SK-N-SH treated with all-trans-retinoic acid at 6 μM for 48 hours (cell line): ENCODE results near the gene TUBGCP2.

Source experiments
- ATAC-seq: fragments of 200-7000 bp; cut with Tn5 transposase; 3 replicates; pipeline ENCODE4 v1.9.1; 2020; ENCODE audit warnings: mild to moderate bottlenecking, moderate library complexity
- ARNTL ChIP-seq: fragments of 450-650 bp; formaldehyde crosslinking; IDR thresholded peaks from 2 replicates; pipeline ENCODE4 v1.5.0; 2020; ENCODE audit warnings: low read depth, mild to moderate bottlenecking, moderate library complexity, borderline replicate concordance
- BACH2 ChIP-seq: fragments of 250-450 bp; sonication (Bioruptor Pico); IDR thresholded peaks from 2 replicates; pipeline ENCODE4 v1.9.0; 2021; ENCODE audit warnings: mild to moderate bottlenecking, borderline replicate concordance
- CSDC2 ChIP-seq: fragments of 250-450 bp; sonication (Bioruptor Pico); IDR thresholded peaks from 2 replicates; pipeline ENCODE4 v1.5.0; 2020; ENCODE audit warnings: mild to moderate bottlenecking, moderate library complexity
- ESRRG ChIP-seq: fragments of 250-450 bp; sonication (Bioruptor Pico); IDR thresholded peaks from 2 replicates; pipeline ENCODE4 v1.6.1; 2021; ENCODE audit warnings: mild to moderate bottlenecking
- GLIS3 ChIP-seq: fragments of 250-450 bp; sonication (Bioruptor Pico); IDR thresholded peaks from 2 replicates; pipeline ENCODE4 v1.5.0; 2020; ENCODE audit warnings: mild to moderate bottlenecking, moderate library complexity
- OSR1 ChIP-seq: fragments of 250-450 bp; sonication (Bioruptor Pico); IDR thresholded peaks from 2 replicates; pipeline ENCODE4 v1.8.0; 2022; ENCODE audit warnings: moderate library complexity, mild to moderate bottlenecking, inconsistent platforms
- PPARA ChIP-seq: fragments of 250-450 bp; sonication (Bioruptor Pico); IDR thresholded peaks from 2 replicates; pipeline ENCODE4 v1.5.0; 2020; ENCODE audit warnings: mild to moderate bottlenecking, borderline replicate concordance
- RARB ChIP-seq: fragments of 250-450 bp; sonication (Bioruptor Pico); IDR thresholded peaks from 2 replicates; pipeline ENCODE4 v1.8.0; 2021; ENCODE audit warnings: mild to moderate bottlenecking, moderate library complexity
- SNAI2 ChIP-seq: fragments of 250-450 bp; sonication (Bioruptor Pico); IDR thresholded peaks from 2 replicates; pipeline ENCODE4 v1.5.0; 2020; ENCODE audit warnings: mild to moderate bottlenecking, moderate library complexity
- TCF4 ChIP-seq: fragments of 250-450 bp; sonication (Bioruptor Pico); IDR thresholded peaks from 2 replicates; pipeline ENCODE4 v1.8.0; 2021; ENCODE audit warnings: mild to moderate bottlenecking, moderate library complexity, borderline replicate concordance
- ZC3H10 ChIP-seq: fragments of 250-450 bp; sonication (Bioruptor Pico); IDR thresholded peaks from 2 replicates; pipeline ENCODE4 v1.5.1; 2021; ENCODE audit warnings: mild to moderate bottlenecking, moderate library complexity
- ZFP3 ChIP-seq: fragments of 250-450 bp; sonication (Bioruptor Pico); IDR thresholded peaks from 2 replicates; pipeline ENCODE4 v1.5.0; 2020; ENCODE audit warnings: mild to moderate bottlenecking, moderate library complexity
- ZFP30 ChIP-seq: fragments of 450-650 bp; formaldehyde crosslinking; IDR thresholded peaks from 2 replicates; pipeline ENCODE4 v1.5.0; 2022; ENCODE audit warnings: mild to moderate bottlenecking, moderate library complexity
- ZNF565 ChIP-seq: fragments of 450-650 bp; formaldehyde crosslinking; conservative IDR thresholded peaks from 2 replicates; pipeline ENCODE4 v1.5.0; 2020; ENCODE audit warnings: low read depth, mild to moderate bottlenecking, moderate library complexity
- ZNF70 ChIP-seq: fragments of 450-650 bp; formaldehyde crosslinking; IDR thresholded peaks from 2 replicates; pipeline ENCODE4 v1.5.0; 2020; ENCODE audit warnings: mild to moderate bottlenecking, moderate library complexity
- ZNF8 ChIP-seq: fragments of 450-650 bp; formaldehyde crosslinking; IDR thresholded peaks from 2 replicates; pipeline ENCODE4 v1.5.0; 2020; ENCODE audit warnings: mild to moderate bottlenecking, moderate library complexity
- TF ChIP-seq, protein P1 (sequence below): fragments of 250-450 bp; sonication (Bioruptor Pico); IDR thresholded peaks from 2 replicates; pipeline ENCODE4 v1.5.1; 2021; ENCODE audit warnings: mild to moderate bottlenecking, moderate library complexity
- TF ChIP-seq, protein P2 (sequence below): fragments of 250-450 bp; sonication (Bioruptor Pico); IDR thresholded peaks from 2 replicates; pipeline ENCODE4 v1.8.0; 2020; ENCODE audit warnings: mild to moderate bottlenecking, moderate library complexity, borderline replicate concordance
- TF ChIP-seq, protein P3 (sequence below): fragments of 250-450 bp; sonication (Bioruptor Pico); IDR thresholded peaks from 2 replicates; pipeline ENCODE4 v1.5.1; 2020; ENCODE audit warnings: low read depth, mild to moderate bottlenecking, moderate library complexity
- TF ChIP-seq, protein P4 (sequence below): fragments of 250-450 bp; sonication (Bioruptor Pico); IDR thresholded peaks from 2 replicates; pipeline ENCODE4 v1.5.0; 2020; ENCODE audit warnings: mild to moderate bottlenecking, moderate library complexity
- TF ChIP-seq, protein P5 (sequence below): fragments of 250-450 bp; sonication (Bioruptor Pico); IDR thresholded peaks from 2 replicates; pipeline ENCODE4 v1.8.0; 2021; ENCODE audit warnings: low read depth, mild to moderate bottlenecking, moderate library complexity, borderline replicate concordance

Gene TUBGCP2

DNA sequence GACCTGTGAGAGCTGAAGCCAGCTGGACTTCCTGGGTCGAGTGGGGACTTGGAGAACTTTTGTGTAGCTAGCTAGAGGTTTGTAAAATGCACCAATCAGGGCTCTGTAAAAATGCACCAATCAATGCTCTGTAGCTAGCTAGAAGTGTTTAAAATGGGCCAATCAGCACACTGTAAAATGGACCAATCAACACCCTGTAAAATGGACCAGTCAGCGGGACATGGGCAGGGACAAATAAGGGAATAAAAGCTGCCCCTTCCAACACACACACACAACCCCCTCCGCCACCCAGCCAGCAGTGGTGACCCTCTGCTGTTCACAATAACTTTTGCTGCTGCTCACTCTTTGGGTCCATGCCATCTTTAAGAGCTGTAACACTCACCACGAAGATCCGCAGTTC, 7.2 kb upstream of the TUBGCP2 start:
- no peak for TF ChIP-seq PPARA
- no peak for ATAC-seq

DNA sequence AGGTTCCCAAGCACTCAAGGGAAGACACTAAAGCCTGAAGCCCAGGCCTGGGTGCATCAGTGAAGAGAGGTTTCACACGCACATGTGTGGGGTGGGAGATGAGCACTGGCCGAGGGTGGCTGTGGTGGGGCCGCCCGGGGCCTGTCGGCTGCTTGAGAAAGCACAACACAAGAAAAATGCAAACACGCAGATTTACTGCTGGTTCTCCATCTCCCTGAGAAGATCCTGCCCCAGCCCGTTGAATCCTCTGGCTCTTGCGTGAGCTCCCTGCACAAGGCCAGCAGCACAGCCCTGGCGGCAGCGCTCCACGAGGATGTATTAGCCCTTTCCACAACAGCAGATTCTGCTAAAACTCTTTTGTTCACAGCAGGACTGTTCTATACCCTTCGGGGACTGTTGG, 6.2 kb upstream of the TUBGCP2 start:
- no peak for TF ChIP-seq ZNF8 (CRISPR knock-in tag)
- TF ChIP-seq ZNF565 (CRISPR knock-in tag): no peak
- TF ChIP-seq, all 23 proteins: peak for 0
- ATAC-seq: no peak

GRCh38 chr10:133313192-133313591, 4.5 kb upstream of the TUBGCP2 start:
- TF ChIP-seq, protein P1, sequence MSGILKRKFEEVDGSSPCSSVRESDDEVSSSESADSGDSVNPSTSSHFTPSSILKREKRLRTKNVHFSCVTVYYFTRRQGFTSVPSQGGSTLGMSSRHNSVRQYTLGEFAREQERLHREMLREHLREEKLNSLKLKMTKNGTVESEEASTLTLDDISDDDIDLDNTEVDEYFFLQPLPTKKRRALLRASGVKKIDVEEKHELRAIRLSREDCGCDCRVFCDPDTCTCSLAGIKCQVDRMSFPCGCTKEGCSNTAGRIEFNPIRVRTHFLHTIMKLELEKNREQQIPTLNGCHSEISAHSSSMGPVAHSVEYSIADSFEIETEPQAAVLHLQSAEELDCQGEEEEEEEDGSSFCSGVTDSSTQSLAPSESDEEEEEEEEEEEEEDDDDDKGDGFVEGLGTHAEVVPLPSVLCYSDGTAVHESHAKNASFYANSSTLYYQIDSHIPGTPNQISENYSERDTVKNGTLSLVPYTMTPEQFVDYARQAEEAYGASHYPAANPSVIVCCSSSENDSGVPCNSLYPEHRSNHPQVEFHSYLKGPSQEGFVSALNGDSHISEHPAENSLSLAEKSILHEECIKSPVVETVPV (CRISPR knock-in tag): no peak
- TF ChIP-seq ESRRG (no peak), TCF4 (CRISPR knock-in tag) (no peak), GLIS3 (no peak), OSR1 (CRISPR knock-in tag) (no peak), ZFP3 (CRISPR knock-in tag) (no peak), RARB (CRISPR knock-in tag) (no peak), CSDC2 (CRISPR knock-in tag) (no peak), ZFP30 (CRISPR knock-in tag) (no peak), ZNF565 (CRISPR knock-in tag) (no peak), ZNF8 (CRISPR knock-in tag) (no peak), PPARA (no peak), SNAI2 (CRISPR knock-in tag) (no peak), BACH2 (CRISPR knock-in tag) (no peak)
- TF ChIP-seq, protein P2, sequence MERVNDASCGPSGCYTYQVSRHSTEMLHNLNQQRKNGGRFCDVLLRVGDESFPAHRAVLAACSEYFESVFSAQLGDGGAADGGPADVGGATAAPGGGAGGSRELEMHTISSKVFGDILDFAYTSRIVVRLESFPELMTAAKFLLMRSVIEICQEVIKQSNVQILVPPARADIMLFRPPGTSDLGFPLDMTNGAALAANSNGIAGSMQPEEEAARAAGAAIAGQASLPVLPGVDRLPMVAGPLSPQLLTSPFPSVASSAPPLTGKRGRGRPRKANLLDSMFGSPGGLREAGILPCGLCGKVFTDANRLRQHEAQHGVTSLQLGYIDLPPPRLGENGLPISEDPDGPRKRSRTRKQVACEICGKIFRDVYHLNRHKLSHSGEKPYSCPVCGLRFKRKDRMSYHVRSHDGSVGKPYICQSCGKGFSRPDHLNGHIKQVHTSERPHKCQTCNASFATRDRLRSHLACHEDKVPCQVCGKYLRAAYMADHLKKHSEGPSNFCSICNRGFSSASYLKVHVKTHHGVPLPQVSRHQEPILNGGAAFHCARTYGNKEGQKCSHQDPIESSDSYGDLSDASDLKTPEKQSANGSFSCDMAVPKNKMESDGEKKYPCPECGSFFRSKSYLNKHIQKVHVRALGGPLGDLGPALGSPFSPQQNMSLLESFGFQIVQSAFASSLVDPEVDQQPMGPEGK (CRISPR knock-in tag): no peak
- TF ChIP-seq, protein P3, sequence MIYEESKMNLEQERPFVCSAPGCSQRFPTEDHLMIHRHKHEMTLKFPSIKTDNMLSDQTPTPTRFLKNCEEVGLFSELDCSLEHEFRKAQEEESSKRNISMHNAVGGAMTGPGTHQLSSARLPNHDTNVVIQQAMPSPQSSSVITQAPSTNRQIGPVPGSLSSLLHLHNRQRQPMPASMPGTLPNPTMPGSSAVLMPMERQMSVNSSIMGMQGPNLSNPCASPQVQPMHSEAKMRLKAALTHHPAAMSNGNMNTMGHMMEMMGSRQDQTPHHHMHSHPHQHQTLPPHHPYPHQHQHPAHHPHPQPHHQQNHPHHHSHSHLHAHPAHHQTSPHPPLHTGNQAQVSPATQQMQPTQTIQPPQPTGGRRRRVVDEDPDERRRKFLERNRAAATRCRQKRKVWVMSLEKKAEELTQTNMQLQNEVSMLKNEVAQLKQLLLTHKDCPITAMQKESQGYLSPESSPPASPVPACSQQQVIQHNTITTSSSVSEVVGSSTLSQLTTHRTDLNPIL (CRISPR knock-in tag): no peak
- TF ChIP-seq, protein P4, sequence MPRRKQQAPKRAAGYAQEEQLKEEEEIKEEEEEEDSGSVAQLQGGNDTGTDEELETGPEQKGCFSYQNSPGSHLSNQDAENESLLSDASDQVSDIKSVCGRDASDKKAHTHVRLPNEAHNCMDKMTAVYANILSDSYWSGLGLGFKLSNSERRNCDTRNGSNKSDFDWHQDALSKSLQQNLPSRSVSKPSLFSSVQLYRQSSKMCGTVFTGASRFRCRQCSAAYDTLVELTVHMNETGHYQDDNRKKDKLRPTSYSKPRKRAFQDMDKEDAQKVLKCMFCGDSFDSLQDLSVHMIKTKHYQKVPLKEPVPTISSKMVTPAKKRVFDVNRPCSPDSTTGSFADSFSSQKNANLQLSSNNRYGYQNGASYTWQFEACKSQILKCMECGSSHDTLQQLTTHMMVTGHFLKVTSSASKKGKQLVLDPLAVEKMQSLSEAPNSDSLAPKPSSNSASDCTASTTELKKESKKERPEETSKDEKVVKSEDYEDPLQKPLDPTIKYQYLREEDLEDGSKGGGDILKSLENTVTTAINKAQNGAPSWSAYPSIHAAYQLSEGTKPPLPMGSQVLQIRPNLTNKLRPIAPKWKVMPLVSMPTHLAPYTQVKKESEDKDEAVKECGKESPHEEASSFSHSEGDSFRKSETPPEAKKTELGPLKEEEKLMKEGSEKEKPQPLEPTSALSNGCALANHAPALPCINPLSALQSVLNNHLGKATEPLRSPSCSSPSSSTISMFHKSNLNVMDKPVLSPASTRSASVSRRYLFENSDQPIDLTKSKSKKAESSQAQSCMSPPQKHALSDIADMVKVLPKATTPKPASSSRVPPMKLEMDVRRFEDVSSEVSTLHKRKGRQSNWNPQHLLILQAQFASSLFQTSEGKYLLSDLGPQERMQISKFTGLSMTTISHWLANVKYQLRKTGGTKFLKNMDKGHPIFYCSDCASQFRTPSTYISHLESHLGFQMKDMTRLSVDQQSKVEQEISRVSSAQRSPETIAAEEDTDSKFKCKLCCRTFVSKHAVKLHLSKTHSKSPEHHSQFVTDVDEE: no peak

GRCh38 chr10:133312769-133313145, 4.1 kb upstream of the TUBGCP2 start:
- no peak for ATAC-seq
- TF ChIP-seq ZFP30 (CRISPR knock-in tag) (no peak), ZNF565 (CRISPR knock-in tag) (no peak), ARNTL (CRISPR knock-in tag) (no peak), SNAI2 (CRISPR knock-in tag) (no peak), ZNF8 (CRISPR knock-in tag) (no peak), ZC3H10 (CRISPR knock-in tag) (no peak), ZNF70 (CRISPR knock-in tag) (no peak), TCF4 (CRISPR knock-in tag) (no peak)
- TF ChIP-seq, protein P5, sequence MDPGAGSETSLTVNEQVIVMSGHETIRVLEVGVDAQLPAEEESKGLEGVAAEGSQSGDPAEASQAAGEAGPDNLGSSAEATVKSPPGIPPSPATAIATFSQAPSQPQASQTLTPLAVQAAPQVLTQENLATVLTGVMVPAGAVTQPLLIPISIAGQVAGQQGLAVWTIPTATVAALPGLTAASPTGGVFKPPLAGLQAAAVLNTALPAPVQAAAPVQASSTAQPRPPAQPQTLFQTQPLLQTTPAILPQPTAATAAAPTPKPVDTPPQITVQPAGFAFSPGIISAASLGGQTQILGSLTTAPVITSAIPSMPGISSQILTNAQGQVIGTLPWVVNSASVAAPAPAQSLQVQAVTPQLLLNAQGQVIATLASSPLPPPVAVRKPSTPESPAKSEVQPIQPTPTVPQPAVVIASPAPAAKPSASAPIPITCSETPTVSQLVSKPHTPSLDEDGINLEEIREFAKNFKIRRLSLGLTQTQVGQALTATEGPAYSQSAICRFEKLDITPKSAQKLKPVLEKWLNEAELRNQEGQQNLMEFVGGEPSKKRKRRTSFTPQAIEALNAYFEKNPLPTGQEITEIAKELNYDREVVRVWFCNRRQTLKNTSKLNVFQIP (CRISPR knock-in tag): no peak
- TF ChIP-seq, protein P4: no peak
- TF ChIP-seq, protein P2 (CRISPR knock-in tag): no peak
- TF ChIP-seq, protein P1 (CRISPR knock-in tag): no peak

More at GRCh38 chr10:133313192-133313591, 4.5 kb upstream of the TUBGCP2 start:
- ATAC-seq: no peak
